T-helper 2 cell (primary cell): ENCODE results near the gene NFKBIA.
"Not testable (repeated sequence)": the region's sequence is repeated elsewhere in the genome, so short reads cannot be mapped to it uniquely, and the experiment has no call there.

Source experiments
- DNase-seq, 5 experiments: peaks; one replicate each; pipeline versions ENCODE4 v3.0.0 to v3.0.0-alpha.2; 2012 to 2022

Gene NFKBIA

GRCh38 chr14:35389315-35389667 is 15.3 kb downstream of the NFKBIA start:
- DNase-seq, result no peak

- no peak for DNase-seq
These were observed 15.8 kb downstream of the NFKBIA start for GRCh38 chr14:35388656-35389314.

DNA sequence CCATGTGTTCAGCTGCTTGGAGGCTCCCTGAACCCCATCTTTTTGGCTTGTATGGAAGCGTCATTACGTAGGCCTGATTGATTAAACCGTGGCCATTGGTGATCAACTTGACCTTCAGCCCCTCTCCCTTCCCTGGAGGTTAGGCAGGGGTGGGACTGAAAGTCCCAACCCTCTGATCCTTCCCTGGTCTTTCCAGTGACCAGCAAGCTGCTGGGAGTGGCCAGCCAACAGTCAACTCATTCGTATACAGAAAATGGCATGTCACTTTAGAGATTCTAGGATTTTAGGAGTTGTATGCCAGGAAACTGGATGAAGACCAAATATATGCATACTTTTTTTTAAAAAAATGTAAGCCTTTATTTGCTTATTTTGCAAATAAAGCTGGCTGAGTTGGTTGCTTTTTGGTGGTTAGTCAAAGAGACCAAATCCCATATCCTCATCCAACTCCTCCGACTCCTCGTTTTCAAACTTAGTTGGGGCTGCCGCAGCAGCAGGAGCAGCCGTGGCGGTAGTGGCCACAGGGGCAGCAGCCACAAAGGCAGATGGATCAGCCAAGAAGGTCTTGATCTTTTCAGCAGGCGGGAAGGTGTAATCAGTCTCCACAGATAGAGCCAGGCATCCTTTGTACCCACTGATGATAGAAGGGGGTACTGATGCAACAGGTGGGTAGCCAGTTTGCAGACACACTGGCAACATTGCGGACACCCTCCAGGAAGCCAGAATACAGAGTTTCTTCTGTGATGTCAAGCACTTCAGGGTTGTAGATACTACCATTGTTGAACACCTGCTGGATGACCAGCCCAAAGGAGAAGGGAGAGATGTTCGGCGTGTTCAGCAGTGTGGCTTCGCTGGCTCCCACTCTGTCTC is 16.6 kb downstream of the NFKBIA start:
- no peak for DNase-seq

DNA sequence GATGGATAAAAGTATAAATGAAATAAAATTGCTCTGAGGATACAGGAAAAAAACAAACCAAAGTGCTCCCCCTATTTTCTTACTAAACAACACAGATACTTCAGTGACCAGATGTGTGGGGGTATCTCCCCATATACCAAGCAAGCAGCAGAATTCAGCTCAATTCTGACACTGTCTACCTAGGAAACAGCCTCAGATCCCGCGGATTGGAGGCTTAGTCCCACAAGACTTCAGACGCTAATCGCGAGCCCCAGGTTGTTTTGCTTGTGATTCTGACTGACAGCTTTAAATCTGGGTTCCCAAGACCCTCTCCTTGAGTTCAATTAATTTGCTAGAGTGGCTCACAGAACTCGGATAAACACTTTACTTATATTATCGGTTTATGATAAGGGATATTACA is 17.3 kb downstream of the NFKBIA start:
- no peak for DNase-seq

DNA sequence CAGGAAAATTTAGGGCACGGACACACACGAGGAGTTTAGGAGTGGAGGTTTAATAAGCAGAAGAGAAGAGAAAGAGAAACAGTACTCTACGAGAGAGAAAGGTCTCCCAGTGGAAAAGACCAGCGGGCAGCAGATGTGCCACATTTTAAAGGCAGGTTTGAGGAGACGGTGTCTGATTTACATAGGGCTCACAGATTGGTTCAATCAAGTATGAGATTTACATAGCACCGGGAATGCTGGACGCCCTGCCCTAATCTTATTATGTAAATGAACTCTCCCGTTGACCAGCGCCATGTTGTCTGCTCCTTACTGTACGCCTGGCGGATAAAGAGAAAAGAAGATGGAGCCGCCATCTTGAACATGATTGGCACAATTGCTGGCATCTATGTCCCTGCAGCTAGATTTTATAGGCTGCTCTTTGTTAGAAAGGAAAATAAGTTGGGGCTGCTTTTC is 17.9 kb downstream of the NFKBIA start:
- no peak for DNase-seq

DNA sequence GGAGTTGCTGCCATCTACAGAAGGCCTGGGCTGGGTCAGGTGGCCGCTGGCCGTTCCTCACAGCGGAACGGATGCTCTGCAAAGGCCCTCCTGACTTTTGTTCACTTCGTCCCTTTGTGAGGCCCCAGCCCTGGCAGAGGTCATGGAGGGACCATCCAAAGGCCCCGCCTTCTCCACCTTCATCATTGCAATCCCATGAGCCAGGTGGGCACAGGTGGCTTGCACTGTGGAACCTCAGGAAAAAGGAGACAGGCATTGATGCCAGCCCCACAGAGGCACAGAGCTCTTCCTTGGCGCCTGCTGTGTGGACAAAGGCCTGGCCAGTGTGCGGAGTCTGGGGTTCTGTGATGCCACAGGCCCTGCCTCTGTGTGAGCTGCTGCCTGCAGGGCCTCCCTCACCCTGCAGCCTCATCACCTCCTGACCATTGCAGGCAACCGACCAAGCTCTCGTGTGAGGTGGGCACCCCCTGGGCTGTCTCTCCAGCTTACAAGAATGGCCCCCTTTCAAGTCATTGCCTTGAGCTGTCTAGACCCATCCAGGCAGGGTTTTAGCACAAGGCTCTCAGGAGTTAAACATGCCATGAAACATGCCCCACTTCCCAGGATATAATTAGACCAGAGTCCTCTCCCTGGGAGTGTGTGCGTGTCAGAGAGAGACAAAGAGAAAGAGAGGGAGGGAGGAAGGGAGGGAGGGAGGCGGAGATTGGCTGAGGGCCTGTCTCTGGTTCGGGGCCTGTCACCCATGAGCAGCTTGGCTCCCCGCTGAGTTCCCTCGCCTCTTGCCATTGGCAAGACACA is 19.3 kb downstream of the NFKBIA start:
- no peak for DNase-seq

DNA sequence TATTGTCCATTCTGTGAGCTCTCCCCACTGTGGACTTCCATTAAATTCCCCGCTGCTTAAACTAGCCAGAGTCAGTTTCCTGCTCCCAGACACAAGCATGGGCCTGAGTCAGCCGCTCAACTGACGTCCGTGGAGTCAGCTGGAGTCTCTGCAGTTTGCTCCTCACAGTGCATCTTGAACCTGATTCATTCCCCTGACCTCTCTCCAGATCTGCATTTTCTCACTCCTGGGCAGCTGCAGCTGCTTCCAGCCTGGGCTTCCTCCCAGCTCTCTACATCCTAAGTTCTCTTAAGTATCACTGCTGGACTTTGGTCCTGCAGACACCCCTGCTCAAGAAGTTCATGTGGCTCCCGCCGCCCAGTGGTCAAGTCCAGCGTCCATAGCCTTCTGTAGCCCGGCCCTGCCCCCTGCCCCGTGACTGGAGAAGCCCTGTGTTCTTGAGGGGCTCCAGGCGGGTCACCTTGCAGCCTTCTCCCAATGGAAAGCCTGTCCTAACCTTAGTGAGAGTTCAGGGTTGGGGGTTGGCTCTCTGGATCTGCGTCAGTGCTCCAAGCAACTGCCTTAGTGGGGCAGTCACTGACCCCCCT is 20.0 kb downstream of the NFKBIA start:
- DNase-seq, result no peak

- DNase-seq, result no peak
These were observed 20.7 kb downstream of the NFKBIA start for GRCh38 chr14:35383569-35384454.

DNA sequence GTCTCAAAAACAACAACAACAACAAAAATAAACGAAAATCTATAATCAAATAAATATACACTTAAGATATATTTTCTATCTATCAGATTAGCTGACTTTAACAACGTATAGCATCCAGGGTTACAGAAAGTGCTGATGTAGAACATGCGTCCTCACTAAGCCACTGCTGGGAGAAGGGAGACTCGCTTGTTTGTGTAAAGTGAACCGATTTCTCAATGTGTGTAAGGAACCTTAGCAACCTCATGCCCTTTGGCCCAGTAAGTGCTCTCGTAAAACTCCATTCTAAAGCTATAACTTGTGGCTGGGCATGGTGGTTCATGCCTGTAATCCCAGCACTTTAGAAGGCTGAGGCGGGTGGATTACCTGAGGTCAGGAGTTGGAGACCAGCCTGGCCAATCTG is 23.8 kb downstream of the NFKBIA start:
- no peak for DNase-seq

DNA sequence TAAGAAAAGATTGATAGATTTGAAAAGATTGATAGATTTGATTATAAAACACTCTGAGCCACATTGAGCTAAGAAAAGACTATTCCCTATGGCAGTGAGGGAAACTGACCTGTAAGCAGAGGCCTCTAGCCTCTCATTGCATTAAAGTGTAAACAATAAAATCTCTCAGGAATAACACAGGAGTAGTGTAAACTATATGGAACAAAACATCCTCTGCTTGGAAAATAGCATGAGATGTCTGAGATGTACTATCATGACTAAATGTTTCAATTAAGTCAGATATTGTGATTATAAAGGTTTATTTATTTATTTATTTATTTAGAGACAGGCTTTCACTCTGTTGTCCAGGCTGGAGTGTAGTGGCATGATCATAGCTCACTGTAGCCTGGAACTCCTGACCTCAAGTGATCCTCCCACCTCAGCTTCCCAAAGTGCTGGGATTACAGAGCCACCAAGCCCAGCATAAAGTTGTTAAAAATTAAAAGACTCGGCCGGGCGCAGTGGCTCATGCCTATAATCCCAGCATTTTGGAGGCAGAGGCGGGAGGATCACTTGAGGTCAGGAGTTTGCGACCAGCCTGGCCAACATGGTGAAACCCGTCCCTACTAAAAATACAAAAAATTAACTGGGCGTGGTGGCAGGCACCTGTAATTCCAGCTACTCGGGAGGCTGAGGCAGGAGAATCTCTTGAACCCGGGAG is 25.2 kb downstream of the NFKBIA start:
- DNase-seq, result not testable (repeated sequence)

GRCh38 chr14:35378425-35379233 is 25.9 kb downstream of the NFKBIA start:
- DNase-seq, result no peak

- DNase-seq, result no peak
These were observed 29.0 kb downstream of the NFKBIA start for GRCh38 chr14:35375558-35376025.

GRCh38 chr14:35374263-35374712 is 30.3 kb downstream of the NFKBIA start:
- DNase-seq, result no peak

DNA sequence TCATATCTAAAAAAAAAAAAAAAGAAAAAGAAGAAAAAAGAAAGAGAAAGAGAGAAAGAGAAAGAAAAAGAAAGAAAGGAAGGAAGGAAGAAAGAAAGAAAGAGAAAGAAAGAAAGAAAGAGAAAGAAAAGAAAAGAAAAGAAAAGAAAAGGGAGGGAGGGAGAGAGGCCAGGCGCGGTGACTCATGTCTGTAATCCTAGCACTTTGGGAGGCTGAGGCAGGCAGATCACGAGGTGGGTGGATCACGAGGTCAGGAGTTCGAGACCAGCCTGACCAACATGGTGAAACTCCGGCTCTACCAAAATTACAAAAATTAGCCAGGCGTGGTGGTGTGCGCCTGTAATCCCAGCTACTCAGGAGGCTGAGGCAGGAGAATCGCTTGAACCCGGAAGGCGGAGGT is 31.3 kb downstream of the NFKBIA start:
- DNase-seq, result not testable (repeated sequence)

GRCh38 chr14:35370969-35371368 is 33.6 kb downstream of the NFKBIA start:
- DNase-seq, result no peak

- no peak for DNase-seq
These were observed 34.8 kb downstream of the NFKBIA start for GRCh38 chr14:35369701-35370191.

GRCh38 chr14:35368583-35369392 is 35.8 kb downstream of the NFKBIA start:
- DNase-seq, result no peak

GRCh38 chr14:35368139-35368460 is 36.4 kb downstream of the NFKBIA start:
- no peak for DNase-seq

GRCh38 chr14:35367056-35367372 is 37.5 kb downstream of the NFKBIA start:
- no peak for DNase-seq
